ENCODE data around the gene MRPL24. TPM values are rescaled to one million over a fixed set of nuclear protein-coding genes. Genes with fewer than 3 reads are reported as not detected.

Gene MRPL24
- total and polyA plus RNA-seq, 2 of the 13 experiments (the other 11 are each of a cell fraction or from before 2014, with no cell fraction given), result 38.1 to 42.9 TPM

DNA sequence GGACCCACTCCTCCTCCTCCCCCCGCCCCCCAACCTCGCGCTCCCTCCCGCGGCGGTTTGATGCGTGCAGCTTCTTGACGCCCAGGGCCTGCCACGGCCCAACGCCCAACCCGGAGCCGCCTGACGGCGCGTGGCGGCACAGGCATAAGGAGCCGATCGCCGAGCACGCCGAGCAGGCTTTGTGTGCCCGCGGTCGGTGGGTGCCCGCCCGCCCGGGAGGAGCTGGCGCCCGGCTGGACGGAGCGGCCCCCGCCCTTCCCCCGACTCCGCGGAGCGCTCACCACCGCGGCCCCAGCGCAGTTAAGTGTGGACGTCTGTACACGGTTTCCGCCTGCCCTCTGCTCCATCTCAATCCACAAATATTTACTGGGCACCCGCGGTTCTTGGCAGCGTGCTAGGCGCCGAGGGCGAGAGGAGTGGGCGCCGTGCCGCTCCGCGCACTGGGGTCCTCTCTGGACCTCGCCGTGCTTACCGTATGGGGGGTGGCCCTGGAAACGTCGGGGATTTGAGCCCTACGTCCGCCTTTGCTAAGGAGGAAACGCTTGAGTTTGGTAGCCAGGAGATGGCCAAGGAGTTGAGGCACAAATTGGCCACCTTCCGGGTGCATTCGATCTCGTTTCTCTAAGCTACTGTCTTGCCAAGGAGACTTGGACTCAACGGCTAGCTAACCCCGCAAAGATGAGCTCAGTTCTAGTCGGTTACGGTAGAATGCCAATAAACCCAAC, 11.0 kb upstream of the MRPL24 start (continued):
- 0 out of 2 replicates have a peak, but pooled peaks have one; percentile 45 for TF ChIP-seq ZNF672 (CRISPR knock-in tag; IDR thresholded peaks at IDR 0.05)
- no peak for TF ChIP-seq ZNF432 (CRISPR knock-in tag; IDR thresholded peaks at IDR 0.05; ENCODE audit: borderline replicate concordance)
- TF ChIP-seq, protein P1, sequence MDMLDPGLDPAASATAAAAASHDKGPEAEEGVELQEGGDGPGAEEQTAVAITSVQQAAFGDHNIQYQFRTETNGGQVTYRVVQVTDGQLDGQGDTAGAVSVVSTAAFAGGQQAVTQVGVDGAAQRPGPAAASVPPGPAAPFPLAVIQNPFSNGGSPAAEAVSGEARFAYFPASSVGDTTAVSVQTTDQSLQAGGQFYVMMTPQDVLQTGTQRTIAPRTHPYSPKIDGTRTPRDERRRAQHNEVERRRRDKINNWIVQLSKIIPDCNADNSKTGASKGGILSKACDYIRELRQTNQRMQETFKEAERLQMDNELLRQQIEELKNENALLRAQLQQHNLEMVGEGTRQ (IDR thresholded peaks at IDR 0.05; ENCODE audit: low read depth, low read length), result no peak
- TF ChIP-seq, protein P1 (CRISPR knock-in tag; IDR thresholded peaks at IDR 0.05; ENCODE audit: borderline replicate concordance), result no peak
- TF ChIP-seq, protein P2, sequence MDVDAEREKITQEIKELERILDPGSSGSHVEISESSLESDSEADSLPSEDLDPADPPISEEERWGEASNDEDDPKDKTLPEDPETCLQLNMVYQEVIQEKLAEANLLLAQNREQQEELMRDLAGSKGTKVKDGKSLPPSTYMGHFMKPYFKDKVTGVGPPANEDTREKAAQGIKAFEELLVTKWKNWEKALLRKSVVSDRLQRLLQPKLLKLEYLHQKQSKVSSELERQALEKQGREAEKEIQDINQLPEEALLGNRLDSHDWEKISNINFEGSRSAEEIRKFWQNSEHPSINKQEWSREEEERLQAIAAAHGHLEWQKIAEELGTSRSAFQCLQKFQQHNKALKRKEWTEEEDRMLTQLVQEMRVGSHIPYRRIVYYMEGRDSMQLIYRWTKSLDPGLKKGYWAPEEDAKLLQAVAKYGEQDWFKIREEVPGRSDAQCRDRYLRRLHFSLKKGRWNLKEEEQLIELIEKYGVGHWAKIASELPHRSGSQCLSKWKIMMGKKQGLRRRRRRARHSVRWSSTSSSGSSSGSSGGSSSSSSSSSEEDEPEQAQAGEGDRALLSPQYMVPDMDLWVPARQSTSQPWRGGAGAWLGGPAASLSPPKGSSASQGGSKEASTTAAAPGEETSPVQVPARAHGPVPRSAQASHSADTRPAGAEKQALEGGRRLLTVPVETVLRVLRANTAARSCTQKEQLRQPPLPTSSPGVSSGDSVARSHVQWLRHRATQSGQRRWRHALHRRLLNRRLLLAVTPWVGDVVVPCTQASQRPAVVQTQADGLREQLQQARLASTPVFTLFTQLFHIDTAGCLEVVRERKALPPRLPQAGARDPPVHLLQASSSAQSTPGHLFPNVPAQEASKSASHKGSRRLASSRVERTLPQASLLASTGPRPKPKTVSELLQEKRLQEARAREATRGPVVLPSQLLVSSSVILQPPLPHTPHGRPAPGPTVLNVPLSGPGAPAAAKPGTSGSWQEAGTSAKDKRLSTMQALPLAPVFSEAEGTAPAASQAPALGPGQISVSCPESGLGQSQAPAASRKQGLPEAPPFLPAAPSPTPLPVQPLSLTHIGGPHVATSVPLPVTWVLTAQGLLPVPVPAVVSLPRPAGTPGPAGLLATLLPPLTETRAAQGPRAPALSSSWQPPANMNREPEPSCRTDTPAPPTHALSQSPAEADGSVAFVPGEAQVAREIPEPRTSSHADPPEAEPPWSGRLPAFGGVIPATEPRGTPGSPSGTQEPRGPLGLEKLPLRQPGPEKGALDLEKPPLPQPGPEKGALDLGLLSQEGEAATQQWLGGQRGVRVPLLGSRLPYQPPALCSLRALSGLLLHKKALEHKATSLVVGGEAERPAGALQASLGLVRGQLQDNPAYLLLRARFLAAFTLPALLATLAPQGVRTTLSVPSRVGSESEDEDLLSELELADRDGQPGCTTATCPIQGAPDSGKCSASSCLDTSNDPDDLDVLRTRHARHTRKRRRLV (CRISPR knock-in tag; IDR thresholded peaks at IDR 0.05), result no peak
- TF ChIP-seq ZNF713 (CRISPR knock-in tag; IDR thresholded peaks at IDR 0.05), result 0 out of 2 replicates have a peak, but pooled peaks have one; percentile 74
- no peak for TF ChIP-seq NFE2 (CRISPR knock-in tag; IDR thresholded peaks at IDR 0.05)
- TF ChIP-seq ISX (CRISPR knock-in tag; conservative IDR thresholded peaks at IDR 0.05), result no peak
- TF ChIP-seq, protein P3, sequence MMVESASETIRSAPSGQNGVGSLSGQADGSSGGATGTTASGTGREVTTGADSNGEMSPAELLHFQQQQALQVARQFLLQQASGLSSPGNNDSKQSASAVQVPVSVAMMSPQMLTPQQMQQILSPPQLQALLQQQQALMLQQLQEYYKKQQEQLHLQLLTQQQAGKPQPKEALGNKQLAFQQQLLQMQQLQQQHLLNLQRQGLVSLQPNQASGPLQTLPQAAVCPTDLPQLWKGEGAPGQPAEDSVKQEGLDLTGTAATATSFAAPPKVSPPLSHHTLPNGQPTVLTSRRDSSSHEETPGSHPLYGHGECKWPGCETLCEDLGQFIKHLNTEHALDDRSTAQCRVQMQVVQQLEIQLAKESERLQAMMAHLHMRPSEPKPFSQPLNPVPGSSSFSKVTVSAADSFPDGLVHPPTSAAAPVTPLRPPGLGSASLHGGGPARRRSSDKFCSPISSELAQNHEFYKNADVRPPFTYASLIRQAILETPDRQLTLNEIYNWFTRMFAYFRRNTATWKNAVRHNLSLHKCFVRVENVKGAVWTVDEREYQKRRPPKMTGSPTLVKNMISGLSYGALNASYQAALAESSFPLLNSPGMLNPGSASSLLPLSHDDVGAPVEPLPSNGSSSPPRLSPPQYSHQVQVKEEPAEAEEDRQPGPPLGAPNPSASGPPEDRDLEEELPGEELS (CRISPR knock-in tag; IDR thresholded peaks at IDR 0.05), result peak; percentile 61; the same call in 1 of the 2 replicates
- peak; percentile 75 for TF ChIP-seq CBX5 (CRISPR knock-in tag; IDR thresholded peaks at IDR 0.05; ENCODE audit: borderline replicate concordance)
- no peak for TF ChIP-seq ZNF564 (CRISPR knock-in tag; IDR thresholded peaks at IDR 0.05)
- TF ChIP-seq ZNF720 (CRISPR knock-in tag; IDR thresholded peaks at IDR 0.05), result no peak
- no peak for TF ChIP-seq GFI1 (CRISPR knock-in tag; IDR thresholded peaks at IDR 0.05; ENCODE audit: borderline replicate concordance)
- peak; percentile 33 for TF ChIP-seq TEAD3 (CRISPR knock-in tag; optimal IDR thresholded peaks at IDR 0.05; ENCODE audit: borderline replicate concordance)
- peak; percentile 40 for TF ChIP-seq ZNF883 (CRISPR knock-in tag; IDR thresholded peaks at IDR 0.05; ENCODE audit: not compliant biosample characterization)
- TF ChIP-seq, protein P4, sequence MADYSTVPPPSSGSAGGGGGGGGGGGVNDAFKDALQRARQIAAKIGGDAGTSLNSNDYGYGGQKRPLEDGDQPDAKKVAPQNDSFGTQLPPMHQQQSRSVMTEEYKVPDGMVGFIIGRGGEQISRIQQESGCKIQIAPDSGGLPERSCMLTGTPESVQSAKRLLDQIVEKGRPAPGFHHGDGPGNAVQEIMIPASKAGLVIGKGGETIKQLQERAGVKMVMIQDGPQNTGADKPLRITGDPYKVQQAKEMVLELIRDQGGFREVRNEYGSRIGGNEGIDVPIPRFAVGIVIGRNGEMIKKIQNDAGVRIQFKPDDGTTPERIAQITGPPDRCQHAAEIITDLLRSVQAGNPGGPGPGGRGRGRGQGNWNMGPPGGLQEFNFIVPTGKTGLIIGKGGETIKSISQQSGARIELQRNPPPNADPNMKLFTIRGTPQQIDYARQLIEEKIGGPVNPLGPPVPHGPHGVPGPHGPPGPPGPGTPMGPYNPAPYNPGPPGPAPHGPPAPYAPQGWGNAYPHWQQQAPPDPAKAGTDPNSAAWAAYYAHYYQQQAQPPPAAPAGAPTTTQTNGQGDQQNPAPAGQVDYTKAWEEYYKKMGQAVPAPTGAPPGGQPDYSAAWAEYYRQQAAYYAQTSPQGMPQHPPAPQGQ (CRISPR knock-in tag; IDR thresholded peaks at IDR 0.05; ENCODE audit: borderline replicate concordance), result no peak

Measured in HepG2 (cell line).